ENCODE data around the gene NR2C1.

DNA sequence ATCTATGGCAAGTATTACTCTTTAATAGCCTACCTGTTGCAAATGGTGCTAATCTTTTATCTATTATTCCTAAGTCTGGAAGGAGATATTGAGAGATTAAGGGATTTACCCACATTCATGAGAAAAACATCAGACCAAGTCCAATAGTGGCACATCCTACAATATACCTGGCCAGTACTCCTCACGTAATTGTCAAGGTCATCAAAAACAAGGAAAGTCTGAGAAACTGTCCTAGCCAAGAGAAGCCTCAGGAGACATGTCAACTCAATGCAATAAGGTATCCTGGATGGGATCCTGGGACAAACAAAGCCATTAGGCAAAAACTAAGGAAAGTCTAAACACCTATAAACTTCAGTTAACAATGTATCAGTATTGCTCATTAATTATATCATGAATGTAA lies 12.5 kb downstream of the NR2C1 start:
- no peak for TF ChIP-seq POLR2A (IDR thresholded peaks at IDR 0.05)
- TF ChIP-seq CTCF (IDR thresholded peaks at IDR 0.05), result no peak

Measured in lower leg skin (tissue), 3 donors.